Calu3 (cell line): ENCODE data around the gene CCL14. TPM values are rescaled to one million over a fixed set of nuclear protein-coding genes. Genes with fewer than 3 reads are reported as not detected.

Experiments used
- BruUV-seq: library from RNA; stranded (reverse); fragments of 400-500 nt; replicated peaks from 2 replicates; lab custom pipeline; 2021; lab: Mats Ljungman, UMichigan
- CTCF ChIA-PET: fragments of 300-600 bp; sonication (Branson Sonifier 250); formaldehyde crosslinking; loops from one replicate; lab custom pipeline; 2022; ENCODE audit warnings: antibody characterized with exemption; lab: Charles Lee
- DNase-seq: peaks from one replicate; pipeline ENCODE4 v3.0.0; 2022
- H3K27ac Mint-ChIP-seq: one replicate; pipeline ENCODE4 v1.8.0; 2022; ENCODE audit warnings: mixed read lengths; ENCODE audit not compliant: unreplicated experiment
- H3K27me3 Mint-ChIP-seq: one replicate; pipeline ENCODE4 v1.8.0; 2022; ENCODE audit warnings: mixed read lengths; ENCODE audit not compliant: unreplicated experiment
- H3K36me3 Mint-ChIP-seq: one replicate; pipeline ENCODE4 v1.8.0; 2022; ENCODE audit warnings: mild to moderate bottlenecking, moderate library complexity, mixed read lengths; ENCODE audit not compliant: insufficient read depth, unreplicated experiment
- H3K4me1 Mint-ChIP-seq: one replicate; pipeline ENCODE4 v1.8.0; 2022; ENCODE audit warnings: mild to moderate bottlenecking, low read depth, mixed read lengths; ENCODE audit not compliant: unreplicated experiment
- H3K4me3 Mint-ChIP-seq: one replicate; pipeline ENCODE4 v1.8.0; 2022; ENCODE audit warnings: mild to moderate bottlenecking, low read depth, moderate library complexity, mixed read lengths; ENCODE audit not compliant: unreplicated experiment
- H3K9me3 Mint-ChIP-seq: one replicate; pipeline ENCODE4 v1.8.0; 2022; ENCODE audit warnings: low read depth, mixed read lengths; ENCODE audit not compliant: unreplicated experiment
- intact Hi-C: fragments of 100-400 bp; cut with micrococcal nuclease; formaldehyde crosslinking; loops from one replicate; pipeline ENCODE4 v1.10.0; 2022; ENCODE audit not compliant: unreplicated experiment
- total RNA-seq: library from RNA; stranded (reverse); gene quantifications from 2 replicates; pipeline ENCODE4 v1.2.3, GENCODE V29; 2022
- TF ChIP-seq, protein P1 (sequence below): fragments of 200-600 bp; IDR thresholded peaks from one replicate; pipeline ENCODE4 v1.8.0; 2022; ENCODE audit warnings: antibody characterized with exemption; ENCODE audit not compliant: unreplicated experiment

CCL14 gene
- total RNA-seq, 1 experiment from 2014 or later = not detected

DNA sequence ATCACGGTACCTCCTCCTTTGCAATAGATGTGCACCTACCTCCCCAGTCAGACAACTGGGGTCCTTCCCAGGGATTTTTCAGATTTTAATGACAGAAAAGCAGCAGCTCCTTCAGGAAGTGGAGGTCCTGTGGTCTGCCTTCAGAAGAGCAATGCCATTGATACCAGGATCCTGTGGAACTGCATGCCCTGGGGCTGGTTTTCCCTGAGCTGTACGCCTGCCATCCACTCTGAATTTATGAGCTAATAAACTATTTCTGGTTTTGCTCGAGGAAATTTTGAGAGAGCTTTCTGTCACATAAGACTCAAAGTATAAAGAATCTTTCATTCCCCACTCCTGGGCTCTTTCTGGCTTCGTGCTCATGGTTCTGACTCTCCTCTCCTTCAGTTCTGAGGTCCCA lies 41.2 kb upstream of the CCL14 start:
- no peak overlapping the region for H3K4me3 Mint-ChIP-seq
- H3K36me3 Mint-ChIP-seq = no peaks in the 10 kb centered on the region
- no peak overlapping the region for H3K27ac Mint-ChIP-seq
- CTCF ChIA-PET = interaction anchor here (1.5 kb wide), 1 partner anchor 93 kb away, joined by 3 read pairs; no protein-coding TSS in a partner anchor
- intact Hi-C loops = no loop called here
- TF ChIP-seq, protein P1, sequence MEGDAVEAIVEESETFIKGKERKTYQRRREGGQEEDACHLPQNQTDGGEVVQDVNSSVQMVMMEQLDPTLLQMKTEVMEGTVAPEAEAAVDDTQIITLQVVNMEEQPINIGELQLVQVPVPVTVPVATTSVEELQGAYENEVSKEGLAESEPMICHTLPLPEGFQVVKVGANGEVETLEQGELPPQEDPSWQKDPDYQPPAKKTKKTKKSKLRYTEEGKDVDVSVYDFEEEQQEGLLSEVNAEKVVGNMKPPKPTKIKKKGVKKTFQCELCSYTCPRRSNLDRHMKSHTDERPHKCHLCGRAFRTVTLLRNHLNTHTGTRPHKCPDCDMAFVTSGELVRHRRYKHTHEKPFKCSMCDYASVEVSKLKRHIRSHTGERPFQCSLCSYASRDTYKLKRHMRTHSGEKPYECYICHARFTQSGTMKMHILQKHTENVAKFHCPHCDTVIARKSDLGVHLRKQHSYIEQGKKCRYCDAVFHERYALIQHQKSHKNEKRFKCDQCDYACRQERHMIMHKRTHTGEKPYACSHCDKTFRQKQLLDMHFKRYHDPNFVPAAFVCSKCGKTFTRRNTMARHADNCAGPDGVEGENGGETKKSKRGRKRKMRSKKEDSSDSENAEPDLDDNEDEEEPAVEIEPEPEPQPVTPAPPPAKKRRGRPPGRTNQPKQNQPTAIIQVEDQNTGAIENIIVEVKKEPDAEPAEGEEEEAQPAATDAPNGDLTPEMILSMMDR = no peak
- peaks cover 62% of the 10 kb centered on the region for H3K27me3 Mint-ChIP-seq
- H3K4me1 Mint-ChIP-seq = no peaks in the 10 kb centered on the region
- H3K9me3 Mint-ChIP-seq = no peaks in the 10 kb centered on the region
- DNase-seq = no peak
- BruUV-seq = no TSS peak

DNA sequence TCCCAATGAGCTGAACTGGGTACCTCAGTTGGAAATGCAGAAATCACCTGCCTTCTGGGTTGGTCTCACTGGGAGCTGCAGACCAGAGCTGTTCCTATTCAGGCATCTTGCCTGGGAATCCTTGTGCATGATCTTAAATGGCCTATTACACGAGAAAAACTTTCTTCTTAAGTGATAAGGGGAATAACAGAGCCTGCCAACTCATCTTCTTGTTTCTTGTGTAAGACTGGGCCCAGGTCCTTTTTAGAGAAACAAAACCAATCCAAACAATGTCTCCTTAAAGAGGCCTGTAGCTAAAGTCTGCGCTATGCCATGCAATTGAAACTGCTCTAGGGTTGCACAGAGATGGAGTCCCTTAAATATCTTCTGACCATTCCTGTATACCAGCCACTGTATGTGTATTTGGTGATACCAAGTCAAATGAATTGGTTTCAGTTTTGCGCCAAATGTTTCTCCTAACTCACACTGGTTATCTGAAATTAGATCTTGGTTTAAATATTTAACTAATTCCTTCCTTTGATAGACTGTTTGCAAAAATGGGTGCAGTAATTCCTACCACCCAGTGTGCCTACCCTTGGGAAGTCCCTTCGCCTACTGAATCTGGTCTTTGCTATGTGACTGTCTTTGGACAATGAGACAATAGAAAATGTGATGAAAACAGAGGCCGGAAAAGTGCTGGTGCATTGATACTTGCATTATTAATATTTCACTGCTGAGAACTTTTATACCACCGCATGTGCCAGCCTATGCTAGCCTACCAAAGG lies 37.8 kb upstream of the CCL14 start:
- TF ChIP-seq, protein P1 = no peak
- intact Hi-C loops = no loop called here
- no peak overlapping the region for H3K4me3 Mint-ChIP-seq
- CTCF ChIA-PET = no interaction called here
- H3K4me1 Mint-ChIP-seq = no peaks in the 10 kb centered on the region
- no peaks in the 10 kb centered on the region for H3K9me3 Mint-ChIP-seq
- peaks cover 62% of the 10 kb centered on the region for H3K27me3 Mint-ChIP-seq
- no TSS peak for BruUV-seq
- no peaks in the 10 kb centered on the region for H3K36me3 Mint-ChIP-seq
- no peak overlapping the region for H3K27ac Mint-ChIP-seq
- no peak for DNase-seq

DNA sequence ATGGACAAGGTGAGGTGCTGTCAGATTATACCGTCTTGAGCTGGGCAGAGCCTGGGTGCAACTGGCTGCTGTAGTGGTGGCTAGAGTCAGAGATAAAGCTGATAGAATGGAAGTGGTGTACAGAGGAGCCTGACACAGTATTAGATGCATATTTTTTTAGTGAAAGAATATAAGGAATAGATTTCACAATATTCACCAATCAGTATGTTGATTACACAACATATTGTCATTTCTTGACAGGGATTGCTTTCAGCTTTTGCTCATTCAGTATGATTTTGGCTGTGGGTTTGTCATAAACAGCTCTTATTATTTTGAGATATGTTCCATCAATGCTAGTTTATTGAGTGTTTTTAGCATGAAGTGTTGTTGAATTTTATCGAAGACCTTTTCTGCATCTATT lies 32.9 kb upstream of the CCL14 start:
- no peaks in the 10 kb centered on the region for H3K9me3 Mint-ChIP-seq
- CTCF ChIA-PET = no interaction called here
- H3K27ac Mint-ChIP-seq = no peak overlapping the region
- no TSS peak for BruUV-seq
- H3K4me1 Mint-ChIP-seq = no peaks in the 10 kb centered on the region
- peaks cover 65% of the 10 kb centered on the region for H3K27me3 Mint-ChIP-seq
- intact Hi-C loops = no loop called here
- TF ChIP-seq, protein P1 = no peak
- no peak for DNase-seq
- H3K4me3 Mint-ChIP-seq = no peak overlapping the region
- H3K36me3 Mint-ChIP-seq = no peaks in the 10 kb centered on the region

DNA sequence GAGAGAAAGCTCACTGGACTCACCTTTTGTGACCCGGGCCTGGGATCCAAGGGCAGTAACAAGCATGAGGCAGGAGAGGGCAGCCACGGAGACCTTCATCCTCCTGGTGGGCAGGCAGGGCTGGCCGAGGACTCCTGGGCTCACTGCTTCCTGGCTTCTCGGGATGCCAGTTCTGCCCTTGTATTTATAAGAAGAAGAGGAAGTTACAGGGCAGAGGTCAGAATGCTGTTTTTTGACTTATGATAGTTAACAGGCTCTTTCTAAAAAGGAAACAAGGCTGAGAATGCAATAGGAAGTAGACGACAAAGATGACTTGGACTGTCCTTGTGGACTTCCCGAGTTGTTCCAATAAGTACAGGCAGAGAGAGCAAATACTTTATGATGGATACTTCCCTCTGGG lies 31.3 kb upstream of the CCL14 start, which contains the start of gene CCL23:
TSS of gene CCL23 (minus strand) at position 174 of the 400 bp plus-strand sequence. CDS start at position 99, 75 bp downstream.
- Mint-ChIP-seq H3K9me3 (no peaks in the 10 kb centered on the region), H3K4me1 (no peaks in the 10 kb centered on the region), H3K4me3 (no peak within 1 kb of the TSS), H3K27ac (no peak within 1 kb of the TSS), H3K36me3 (no peaks in the 10 kb centered on the region), H3K27me3 (peaks cover 73% of the 10 kb centered on the region)
- intact Hi-C loops = no loop called here
- DNase-seq = no peak
- TF ChIP-seq, protein P1 = no peak
- BruUV-seq = no TSS peak
- CTCF ChIA-PET = interaction anchor here (1.1 kb wide), 1 partner anchor 17 kb away, joined by 3 read pairs; no protein-coding TSS in a partner anchor
